ENCODE data around the gene LGALS7B.

The LGALS7B gene

DNA sequence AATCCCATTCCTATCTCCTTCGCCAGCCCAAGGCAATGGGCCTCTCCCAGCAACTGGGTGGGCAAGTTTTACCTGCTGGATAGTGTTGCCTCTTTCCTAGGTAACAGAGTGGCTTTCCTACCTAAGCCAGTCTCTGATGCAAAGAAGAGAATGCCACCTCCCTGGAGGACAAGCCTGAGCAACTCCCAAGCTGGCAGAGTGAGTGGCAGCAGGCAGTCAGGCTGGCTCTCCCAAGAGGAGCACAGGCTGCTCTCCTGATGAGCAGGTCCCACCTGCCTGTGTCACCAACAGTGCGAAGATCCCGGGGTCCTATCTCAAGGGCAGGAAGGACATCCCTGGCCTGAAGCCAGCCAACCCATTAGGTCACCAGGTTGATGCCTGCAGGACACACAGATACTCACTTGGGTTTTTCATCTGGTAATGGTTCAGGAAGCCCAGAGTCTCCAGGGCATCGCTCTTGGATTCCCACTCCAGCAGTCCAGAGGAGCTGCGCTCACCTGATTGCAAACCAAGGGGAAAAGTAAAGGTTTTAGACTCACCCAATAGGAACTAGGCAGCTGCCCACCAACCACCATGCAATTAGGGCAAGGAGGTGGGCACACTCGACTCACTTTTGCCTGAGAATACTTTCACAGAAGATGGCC, 48.1 kb downstream of the LGALS7B start:
- TF ChIP-seq, protein P1, sequence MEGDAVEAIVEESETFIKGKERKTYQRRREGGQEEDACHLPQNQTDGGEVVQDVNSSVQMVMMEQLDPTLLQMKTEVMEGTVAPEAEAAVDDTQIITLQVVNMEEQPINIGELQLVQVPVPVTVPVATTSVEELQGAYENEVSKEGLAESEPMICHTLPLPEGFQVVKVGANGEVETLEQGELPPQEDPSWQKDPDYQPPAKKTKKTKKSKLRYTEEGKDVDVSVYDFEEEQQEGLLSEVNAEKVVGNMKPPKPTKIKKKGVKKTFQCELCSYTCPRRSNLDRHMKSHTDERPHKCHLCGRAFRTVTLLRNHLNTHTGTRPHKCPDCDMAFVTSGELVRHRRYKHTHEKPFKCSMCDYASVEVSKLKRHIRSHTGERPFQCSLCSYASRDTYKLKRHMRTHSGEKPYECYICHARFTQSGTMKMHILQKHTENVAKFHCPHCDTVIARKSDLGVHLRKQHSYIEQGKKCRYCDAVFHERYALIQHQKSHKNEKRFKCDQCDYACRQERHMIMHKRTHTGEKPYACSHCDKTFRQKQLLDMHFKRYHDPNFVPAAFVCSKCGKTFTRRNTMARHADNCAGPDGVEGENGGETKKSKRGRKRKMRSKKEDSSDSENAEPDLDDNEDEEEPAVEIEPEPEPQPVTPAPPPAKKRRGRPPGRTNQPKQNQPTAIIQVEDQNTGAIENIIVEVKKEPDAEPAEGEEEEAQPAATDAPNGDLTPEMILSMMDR (IDR thresholded peaks at IDR 0.05; ENCODE audit: control extremely low read depth, extremely low read depth, low read depth, missing control alignments) = no peak
- DNase-seq (ENCODE audit: extremely low spot score) = no peak
- CTCF ChIA-PET = interaction anchor here (1.0 to 1.6 kb wide), 3 partner anchors 9 to 93 kb away, joined by 3 to 5 read pairs (median 4); partner anchors contain the start of genes MRPS12 and SARS2
- POLR2A ChIA-PET = interaction anchor here (0.5 to 1.7 kb wide), 2 partner anchors 12 to 501 kb away, joined by 5 to 6 read pairs; no protein-coding TSS in a partner anchor

DNA sequence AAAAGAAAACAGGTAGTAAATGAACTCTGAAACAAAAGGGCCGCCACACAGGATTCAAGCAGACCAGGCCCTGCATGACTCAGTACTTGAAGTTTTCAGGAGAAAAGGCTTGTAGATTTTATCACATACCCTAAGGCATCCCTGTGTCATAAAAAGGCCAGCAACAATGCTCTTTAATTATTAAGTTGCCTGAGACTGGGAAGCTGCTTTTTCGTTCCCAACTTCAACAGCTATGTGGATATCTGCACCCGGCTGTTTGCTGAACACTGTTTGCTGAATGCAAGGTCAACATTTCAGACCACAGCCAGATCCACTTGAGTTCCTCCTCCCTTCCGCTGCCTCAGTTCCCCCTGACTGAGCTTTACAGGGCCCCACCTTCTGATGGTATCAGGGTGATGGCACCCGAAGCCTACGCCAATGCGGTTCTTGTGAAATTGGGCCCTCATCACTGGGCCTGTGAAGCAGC, 48.7 kb downstream of the LGALS7B start:
- TF ChIP-seq, protein P1 (IDR thresholded peaks at IDR 0.05; ENCODE audit: control extremely low read depth, extremely low read depth, low read depth, missing control alignments) = no peak
- CTCF ChIA-PET = interaction anchor here (1.0 to 1.6 kb wide), 3 partner anchors 10 to 93 kb away, joined by 3 to 5 read pairs (median 4); partner anchors contain the start of genes MRPS12 and SARS2
- POLR2A ChIA-PET = interaction anchor here (0.5 to 1.7 kb wide), 2 partner anchors 11 to 502 kb away, joined by 5 to 6 read pairs; no protein-coding TSS in a partner anchor
- DNase-seq (ENCODE audit: extremely low spot score) = no peak

DNA sequence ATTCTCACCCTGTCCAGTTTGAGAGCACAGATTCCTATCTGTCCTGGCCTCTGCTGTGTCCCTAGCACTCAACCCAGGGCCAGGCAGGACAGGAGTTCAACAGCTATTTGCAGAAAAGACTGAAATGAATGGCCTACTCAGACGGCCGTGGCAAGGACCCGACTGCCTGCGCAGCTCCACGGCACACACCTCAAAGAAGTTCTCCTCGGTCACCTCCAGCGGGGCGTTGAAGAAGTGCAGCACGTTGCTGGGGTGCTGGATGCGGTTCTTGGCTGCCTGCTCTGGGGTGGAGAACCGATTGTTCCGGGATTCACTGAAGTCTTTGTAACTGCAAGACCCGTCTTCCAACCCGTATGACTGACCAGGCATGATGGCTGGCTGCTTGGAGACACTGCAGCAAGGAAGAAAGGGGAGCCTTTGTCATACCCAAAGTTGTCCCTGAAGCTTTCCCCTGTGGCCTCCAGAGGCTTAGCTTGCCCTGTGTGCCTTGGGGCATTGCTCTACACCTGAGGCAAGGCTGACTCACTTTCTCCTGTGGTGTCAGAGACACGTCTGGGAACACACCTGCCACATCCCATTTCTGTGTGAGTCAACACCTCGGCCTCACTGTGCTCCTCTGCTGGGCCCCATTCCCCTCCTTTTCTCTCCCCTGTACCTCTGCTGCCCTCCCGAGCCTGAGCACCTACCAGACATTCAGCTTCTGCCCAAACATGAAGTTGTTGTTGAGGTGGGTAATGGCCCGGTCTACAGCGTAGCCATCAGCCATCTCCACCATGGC, 49.4 kb downstream of the LGALS7B start:
- no peak for DNase-seq (ENCODE audit: extremely low spot score)
- TF ChIP-seq, protein P1 (IDR thresholded peaks at IDR 0.05; ENCODE audit: control extremely low read depth, extremely low read depth, low read depth, missing control alignments) = no peak
- POLR2A ChIA-PET = interaction anchor here (0.6 to 1.7 kb wide), 2 partner anchors 11 to 125 kb away, joined by 3 to 6 read pairs; no protein-coding TSS in a partner anchor
- CTCF ChIA-PET = interaction anchor here (1.0 to 1.6 kb wide), 4 partner anchors 10 to 92 kb away, joined by 3 to 5 read pairs (median 4); partner anchors contain the start of genes MRPS12 and SARS2

DNA sequence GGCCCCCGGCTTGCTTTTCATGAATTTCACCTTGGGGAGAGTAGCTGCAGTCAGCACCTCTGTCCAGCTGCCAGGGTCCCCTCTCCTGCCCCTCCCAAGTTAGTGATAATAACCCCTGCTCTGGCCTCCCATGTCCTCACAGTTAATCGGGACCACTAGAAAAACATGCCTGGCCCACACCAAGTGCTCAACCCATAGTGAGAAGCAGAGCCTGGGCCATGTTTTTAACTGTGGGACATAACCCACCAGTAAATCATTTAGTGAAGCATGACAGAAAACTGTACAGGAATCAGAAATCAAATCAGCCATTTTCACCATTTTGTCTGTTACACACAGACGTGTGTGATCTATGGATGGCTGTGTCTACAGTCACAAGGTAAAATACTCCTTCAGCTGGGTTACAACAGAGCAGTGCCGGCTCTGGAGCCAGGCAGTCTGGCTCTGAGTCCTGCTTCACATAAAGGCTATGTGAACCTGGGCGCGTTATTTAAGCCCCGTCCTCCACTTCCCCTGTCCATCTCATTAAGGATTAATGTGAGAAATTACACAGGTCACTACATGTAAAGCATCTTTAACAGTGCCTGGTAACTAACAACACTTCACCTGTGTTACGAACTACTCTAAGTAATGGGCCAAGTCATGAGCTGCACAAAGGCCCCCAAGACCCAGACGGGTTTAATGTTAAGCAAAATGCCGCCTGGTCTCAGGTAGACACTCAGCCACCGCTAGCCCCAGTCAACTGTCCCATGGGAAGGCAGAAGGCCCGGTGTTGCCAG, 50.2 kb downstream of the LGALS7B start:
- DNase-seq (ENCODE audit: extremely low spot score) = no peak
- CTCF ChIA-PET = interaction anchor here (1.2 to 1.3 kb wide), 3 partner anchors 10 to 29 kb away, joined by 3 to 4 read pairs (median 3); no protein-coding TSS in a partner anchor
- TF ChIP-seq, protein P1 (IDR thresholded peaks at IDR 0.05; ENCODE audit: control extremely low read depth, extremely low read depth, low read depth, missing control alignments) = no peak
- POLR2A ChIA-PET = interaction anchor here (0.6 kb wide), 2 partner anchors 12 to 124 kb away, joined by 3 read pairs; no protein-coding TSS in a partner anchor

DNA sequence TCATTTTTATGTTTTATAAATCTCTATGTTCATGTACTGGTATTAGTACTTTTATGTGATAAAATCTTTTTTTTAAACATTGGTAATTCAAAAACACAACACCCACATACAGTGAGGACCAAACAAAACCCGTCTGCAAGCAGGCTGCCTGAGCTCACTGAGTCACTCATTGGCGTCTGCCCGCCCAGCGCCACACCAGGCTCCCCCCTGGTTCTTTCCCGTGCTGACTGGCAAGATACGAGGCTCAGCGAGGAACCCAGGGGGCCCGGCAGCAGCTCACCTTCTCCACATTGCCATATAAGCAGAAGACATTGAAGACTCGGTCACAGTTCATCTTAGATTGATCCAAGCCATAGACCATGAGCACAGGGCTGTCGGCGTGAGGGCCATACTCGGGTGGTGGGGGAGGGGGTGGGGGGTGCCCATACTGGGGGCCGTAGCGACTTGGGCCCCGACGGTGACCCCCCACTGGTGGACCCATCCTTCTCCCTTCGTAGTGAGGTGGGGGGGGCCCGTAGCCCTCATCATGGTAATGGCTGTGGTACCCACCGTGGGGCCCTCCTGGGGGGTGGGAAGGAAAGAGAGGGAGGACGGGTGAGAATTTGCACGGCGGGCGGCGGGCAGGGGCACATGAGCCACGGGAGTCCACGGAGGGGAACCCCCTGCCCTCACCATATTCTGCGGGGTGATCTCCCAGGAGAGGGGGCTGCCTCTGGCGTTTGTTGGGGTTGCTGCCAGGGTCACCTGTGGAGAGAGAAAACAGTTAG, 51.0 kb downstream of the LGALS7B start:
- TF ChIP-seq, protein P1 (IDR thresholded peaks at IDR 0.05; ENCODE audit: control extremely low read depth, extremely low read depth, low read depth, missing control alignments) = no peak
- ChIA-PET POLR2A (interaction anchor here (0.6 to 1.3 kb wide), 3 partner anchors 11 to 231 kb away, joined by 3 to 9 read pairs (median 3); no protein-coding TSS in a partner anchor), CTCF (interaction anchor here (1.2 to 1.4 kb wide), 4 partner anchors 9 to 30 kb away, joined by 3 to 5 read pairs (median 4); partner anchors contain the start of gene HNRNPL)
- no peak for DNase-seq (ENCODE audit: extremely low spot score)
